G401.6 (cell line): ENCODE data around the gene PITRM1.
"Not testable (repeated sequence)": the region's sequence is repeated elsewhere in the genome, so short reads cannot be mapped to it uniquely, and the experiment has no call there.

Source experiments
- FAIRE-seq: peaks from 2 replicates; lab custom pipeline; 2012; peaks lifted over from hg19 to GRCh38; lab: Jason Lieb, UNC

Gene PITRM1

DNA sequence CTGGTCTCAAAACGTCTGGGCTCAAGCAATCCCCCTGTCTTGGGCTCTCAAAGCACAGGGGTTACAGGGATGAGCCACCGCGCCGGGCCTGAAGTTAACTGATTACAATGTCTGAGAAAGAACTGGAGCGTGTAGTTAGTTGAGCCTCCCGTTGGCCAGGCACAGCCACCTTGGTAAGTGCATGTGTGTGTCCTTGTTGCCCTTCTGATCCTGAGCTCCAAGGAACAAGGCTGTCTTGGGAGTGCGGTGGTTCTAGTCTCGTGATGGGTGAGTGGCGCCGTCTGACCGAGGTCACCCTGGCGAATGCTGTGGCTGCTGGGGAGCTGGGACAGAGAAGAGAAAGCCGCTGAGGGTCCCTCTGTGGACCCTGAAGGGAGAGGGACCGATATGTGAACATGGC, 50.5 kb downstream of the PITRM1 start:
- FAIRE-seq = no peak

DNA sequence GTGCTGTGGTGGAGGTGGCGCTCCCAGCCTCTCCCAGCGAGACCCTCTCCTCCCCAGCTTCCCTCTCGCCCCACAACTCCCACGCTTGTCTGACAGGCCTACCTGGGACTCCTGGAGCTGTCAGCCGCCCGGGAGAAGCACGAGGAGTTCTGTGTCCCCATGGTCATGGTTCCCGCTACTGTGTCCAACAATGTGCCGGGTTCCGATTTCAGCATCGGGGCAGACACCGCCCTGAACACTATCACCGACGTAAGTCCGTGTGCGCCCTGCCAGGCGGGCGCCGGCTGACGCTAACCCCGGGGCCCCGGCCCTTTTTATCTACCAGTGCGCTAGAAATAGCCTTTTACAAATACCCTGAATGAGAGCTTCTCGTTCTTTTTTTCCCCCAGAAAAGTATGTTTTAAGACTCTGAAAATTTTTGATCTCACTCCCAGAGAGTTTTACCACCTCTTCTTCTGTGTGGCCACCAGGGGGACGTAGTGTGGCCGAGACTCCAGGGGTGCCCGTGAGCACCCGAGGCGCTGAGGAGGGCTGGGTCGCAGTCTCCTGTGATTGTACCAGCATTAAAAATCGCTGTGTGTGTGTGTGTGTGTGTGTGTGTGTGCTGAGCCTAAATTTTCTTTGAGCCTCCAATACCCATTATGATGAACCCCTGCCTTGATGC, 52.7 kb downstream of the PITRM1 start:
- no peak for FAIRE-seq

DNA sequence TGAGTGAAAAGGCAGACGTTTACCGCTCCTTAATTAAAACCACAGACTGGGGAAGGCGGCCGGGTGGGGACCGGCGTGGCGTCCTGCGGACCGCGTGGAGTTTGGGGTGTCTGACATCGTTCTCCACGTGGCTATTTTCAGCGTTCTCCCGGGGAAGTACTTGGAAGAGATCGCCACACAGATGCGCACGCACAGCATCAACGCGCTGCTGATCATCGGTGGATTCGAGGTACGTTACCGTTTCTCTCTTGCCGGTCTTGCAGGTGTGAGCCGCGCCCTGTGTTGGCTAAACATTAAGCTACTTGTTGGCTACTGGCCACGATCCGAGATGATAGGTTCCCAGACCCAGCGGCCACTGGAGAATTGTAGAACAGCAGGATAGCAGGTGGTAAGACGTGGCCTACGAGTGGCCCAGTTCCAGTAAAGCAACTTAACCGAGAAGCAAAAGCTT, 53.9 kb downstream of the PITRM1 start:
- FAIRE-seq = no peak

- FAIRE-seq = no peak
These were observed 55.1 kb downstream of the PITRM1 start for GRCh38 chr10:3117486-3117885.

- FAIRE-seq = no peak
These were observed 56.0 kb downstream of the PITRM1 start for GRCh38 chr10:3116508-3117100.

GRCh38 chr10:3115685-3116084, 56.9 kb downstream of the PITRM1 start:
- no peak for FAIRE-seq

DNA sequence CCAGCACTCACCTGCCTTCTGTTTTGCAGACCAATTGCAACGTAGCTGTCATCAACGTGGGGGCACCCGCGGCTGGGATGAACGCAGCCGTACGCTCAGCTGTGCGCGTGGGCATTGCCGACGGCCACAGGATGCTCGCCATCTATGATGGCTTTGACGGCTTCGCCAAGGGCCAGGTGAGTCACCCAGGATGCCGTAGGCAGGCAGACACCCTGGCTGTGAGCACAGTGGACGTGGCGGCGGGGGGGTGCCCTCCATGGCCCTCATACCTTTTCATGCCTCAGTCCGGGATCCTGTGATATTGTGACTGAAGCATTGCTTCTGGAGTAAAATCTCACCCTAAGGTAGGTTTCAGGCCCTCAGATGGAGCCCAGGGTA, 59.2 kb downstream of the PITRM1 start:
- no peak for FAIRE-seq

DNA sequence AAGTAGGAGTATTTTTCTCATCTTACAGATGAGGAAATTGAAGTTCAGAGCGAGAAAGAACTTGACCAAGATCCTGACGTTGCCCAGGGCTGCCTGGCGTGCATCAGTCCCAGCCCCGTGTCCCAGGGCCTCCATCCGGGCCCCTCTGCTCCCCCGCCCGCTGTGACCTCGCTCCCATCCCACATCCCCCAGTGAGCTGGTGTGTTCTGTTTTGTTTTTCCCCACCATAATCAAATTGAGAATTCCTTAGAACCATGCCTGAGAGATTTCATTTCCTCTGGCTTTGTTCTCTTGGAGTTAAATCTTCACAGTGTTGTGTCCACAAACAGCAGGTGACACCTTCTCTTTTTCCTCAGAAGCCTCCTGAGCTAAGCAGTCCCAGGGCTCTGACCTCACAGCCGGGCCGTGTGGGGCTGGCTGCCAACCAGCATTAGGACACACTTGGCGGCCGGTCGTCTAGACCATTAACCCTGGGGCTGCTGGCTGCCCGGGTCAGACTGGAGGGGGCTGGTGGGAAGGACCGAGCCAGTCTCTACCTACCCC, 60.9 kb downstream of the PITRM1 start:
- no peak for FAIRE-seq

DNA sequence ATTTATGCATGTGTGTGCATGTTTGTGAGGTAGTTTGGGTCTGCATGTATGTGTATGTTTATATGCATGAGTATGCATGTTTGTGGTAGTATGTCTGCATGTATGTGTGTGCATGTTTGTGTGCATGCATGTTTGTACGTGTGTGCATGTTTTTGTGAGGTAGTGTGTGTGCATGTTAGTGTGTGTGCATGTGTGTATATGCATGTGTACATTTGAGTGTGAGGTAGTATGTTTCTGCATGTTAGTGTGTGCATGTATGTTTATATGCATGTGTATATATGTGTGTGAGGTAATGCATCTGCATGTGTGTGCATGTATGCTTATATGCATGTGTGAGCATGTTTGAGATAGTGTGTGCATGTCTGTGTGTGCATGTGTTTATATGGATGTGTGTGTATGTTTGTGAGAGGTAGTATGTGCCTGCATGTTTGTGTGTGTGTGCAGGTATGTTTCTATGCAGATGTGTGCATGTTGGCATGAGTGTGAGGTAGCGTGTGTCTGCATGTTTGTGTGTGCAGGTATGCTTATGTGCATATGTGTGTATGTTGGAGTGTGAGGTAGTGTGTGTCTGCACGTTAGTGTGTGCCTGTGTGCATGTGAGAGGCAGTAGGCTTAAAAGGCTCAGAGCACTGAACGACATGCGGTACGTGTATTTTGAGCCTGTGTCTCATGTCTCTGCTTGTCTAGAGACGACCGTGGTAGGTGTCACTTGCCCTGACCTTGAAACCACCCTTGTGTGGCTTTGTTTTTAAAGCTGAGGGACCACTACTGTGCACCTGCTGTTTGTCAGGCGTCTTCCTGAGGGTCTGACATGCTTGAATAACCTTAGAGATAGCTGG, 61.6 kb downstream of the PITRM1 start:
- no peak for FAIRE-seq

- FAIRE-seq = no peak
These were observed 62.9 kb downstream of the PITRM1 start for GRCh38 chr10:3109633-3110032.

DNA sequence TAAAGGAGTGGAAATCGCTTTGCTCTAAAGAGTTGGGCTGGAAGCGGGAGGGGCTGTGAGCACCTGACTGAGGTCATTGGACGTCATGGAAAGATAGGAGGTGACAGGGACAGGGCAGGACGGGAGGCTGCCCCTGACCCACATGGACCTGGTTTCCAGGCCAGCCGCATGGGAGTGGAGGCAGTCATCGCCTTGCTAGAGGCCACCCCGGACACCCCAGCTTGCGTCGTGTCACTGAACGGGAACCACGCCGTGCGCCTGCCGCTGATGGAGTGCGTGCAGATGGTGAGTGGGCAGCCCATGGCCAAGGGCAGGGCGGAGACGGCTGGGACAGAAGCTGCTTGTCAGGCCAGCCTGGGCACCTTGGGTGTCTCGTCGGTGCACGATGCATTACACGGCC, 63.4 kb downstream of the PITRM1 start:
- FAIRE-seq = no peak

GRCh38 chr10:3108575-3109105, 63.9 kb downstream of the PITRM1 start:
- no peak for FAIRE-seq

DNA sequence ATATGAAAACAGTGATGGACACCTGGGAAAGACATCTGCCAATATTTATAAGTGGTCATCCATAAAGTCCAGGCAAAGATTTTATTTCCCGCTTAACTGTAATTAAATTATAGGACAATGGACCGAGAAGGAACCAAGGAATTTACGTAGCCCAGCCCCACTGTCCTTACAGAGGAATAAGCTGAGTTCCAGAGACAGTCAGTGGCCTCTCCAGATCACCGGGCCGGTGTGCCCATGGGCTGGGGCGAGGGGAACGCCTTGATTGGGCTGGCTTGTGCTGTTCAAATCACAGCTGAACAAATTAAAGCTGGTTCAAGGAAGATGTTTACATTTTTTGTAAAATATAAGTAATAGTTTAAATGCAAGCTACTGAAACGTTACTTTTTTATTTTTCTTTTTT, 64.5 kb downstream of the PITRM1 start:
- FAIRE-seq = no peak

GRCh38 chr10:3107426-3107961, 65.1 kb downstream of the PITRM1 start:
- FAIRE-seq = no peak

DNA sequence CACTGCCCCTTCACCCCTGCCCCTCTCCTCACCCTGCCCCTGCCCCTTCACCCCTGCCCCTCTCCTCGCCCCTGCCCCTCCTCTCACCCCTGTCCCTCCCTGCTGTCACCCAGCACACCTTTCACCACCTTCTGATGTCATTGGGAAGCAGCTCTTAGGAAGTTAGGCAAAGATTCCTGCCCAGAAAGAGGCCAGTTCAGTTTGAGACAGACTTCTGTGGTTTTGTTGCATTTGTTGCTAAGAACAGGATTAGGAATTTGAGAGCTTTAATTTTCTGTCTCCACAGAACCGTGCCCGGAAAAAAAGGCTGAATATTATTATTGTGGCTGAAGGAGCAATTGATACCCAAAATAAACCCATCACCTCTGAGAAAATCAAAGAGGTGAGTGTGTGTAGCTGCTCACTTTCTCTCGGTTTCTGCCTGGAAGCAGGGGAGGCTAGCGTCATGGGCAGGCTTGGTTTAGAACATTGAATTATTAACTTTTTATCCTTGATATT, 65.6 kb downstream of the PITRM1 start:
- no peak for FAIRE-seq

DNA sequence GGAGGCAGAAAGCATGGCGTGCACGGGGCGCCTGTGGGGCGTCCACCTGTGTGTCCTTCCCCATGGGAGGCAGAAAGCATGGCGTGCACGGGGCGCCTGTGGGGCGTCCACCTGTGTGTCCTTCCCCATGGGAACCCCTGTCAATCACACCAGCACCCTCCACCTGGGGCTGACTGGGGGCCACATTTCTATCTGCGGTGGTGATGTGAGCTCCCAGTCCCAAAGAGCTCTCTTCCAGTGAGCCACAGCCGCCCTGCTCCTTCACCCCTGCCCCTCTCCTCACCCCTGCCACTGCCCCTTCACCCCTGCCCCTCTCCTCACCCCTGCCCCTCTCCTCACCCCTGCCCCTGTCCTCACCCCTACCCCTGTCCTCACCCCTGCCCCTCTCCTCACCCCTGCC, 66.3 kb downstream of the PITRM1 start:
- not testable (repeated sequence) for FAIRE-seq

GRCh38 chr10:3105905-3106304, 66.7 kb downstream of the PITRM1 start:
- FAIRE-seq = no peak

DNA sequence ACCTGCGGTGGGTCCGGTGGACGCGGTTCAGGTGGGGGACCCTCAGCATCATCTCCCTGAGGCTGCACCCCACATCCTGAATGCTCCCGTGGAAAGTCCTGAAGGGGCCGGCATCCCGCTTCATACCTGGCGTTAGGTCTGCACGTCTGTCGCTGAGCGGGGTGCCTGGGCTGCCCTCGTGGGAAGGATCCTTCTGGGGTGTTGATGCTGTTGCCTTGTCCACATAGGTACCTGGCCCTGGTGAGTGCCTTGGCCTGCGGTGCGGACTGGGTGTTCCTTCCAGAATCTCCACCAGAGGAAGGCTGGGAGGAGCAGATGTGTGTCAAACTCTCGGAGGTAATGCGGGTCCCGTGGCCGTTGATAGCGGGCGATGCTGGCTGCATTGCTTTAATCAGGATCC, 67.4 kb downstream of the PITRM1 start:
- no peak for FAIRE-seq

- FAIRE-seq = no peak
These were observed 68.2 kb downstream of the PITRM1 start for GRCh38 chr10:3104251-3104918.

DNA sequence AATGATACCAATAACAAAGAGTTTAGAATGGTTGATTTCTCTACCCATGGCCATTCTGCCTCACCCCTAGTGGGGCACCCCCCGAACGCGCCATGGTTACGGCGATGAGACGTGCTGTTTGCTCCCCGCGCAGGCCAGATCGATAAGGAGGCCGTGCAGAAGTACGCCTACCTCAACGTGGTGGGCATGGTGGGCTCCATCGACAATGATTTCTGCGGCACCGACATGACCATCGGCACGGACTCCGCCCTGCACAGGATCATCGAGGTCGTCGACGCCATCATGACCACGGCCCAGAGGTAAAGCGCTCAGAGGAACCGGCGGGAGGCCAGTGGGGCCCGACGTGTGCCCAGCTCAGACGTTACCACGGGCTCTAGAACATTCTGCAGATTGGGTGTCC, 68.9 kb downstream of the PITRM1 start:
- FAIRE-seq = no peak

- FAIRE-seq = no peak
These were observed 69.7 kb downstream of the PITRM1 start for GRCh38 chr10:3102720-3103427.
